H1 (cell line): ENCODE results near the gene SLC6A6. TPM values are rescaled to one million over a fixed set of nuclear protein-coding genes. Genes with fewer than 3 reads are reported as not detected.

ENCODE experiments used
- CTCF ChIA-PET: fragments of 300-600 bp; sonication (Branson Sonifier 250); formaldehyde crosslinking; loops from one replicate; lab custom pipeline; 2021; ENCODE audit not compliant: partially characterized antibody; lab: Charles Lee
- POLR2A ChIA-PET: fragments of 300-600 bp; sonication (Branson Sonifier 250); formaldehyde crosslinking; loops from one replicate; lab custom pipeline; 2021; ENCODE audit warnings: inconsistent platforms; ENCODE audit not compliant: partially characterized antibody; lab: Charles Lee
- DNase-seq, 2 experiments: peaks; one replicate each; pipeline versions ENCODE4 v3.0.0 to v3.0.0-alpha.2; 2010 to 2022; ENCODE audit warnings: low spot score in 2 of 2, low read depth in 1 of 2, mixed read lengths in 1 of 2
- FAIRE-seq: peaks from 2 replicates; lab custom pipeline; 2011; peaks lifted over from hg19 to GRCh38; lab: Jason Lieb, UNC
- H2AFZ ChIP-seq: 2 replicates; pipeline ENCODE4 v1.8.1; 2012; ENCODE audit warnings: low read length, inconsistent platforms
- H2AK5ac ChIP-seq: 2 replicates; pipeline ENCODE4 v1.6.1; 2013; ENCODE audit warnings: low read depth, low read length
- H2BK120ac ChIP-seq: replicated peaks from 2 replicates; pipeline ENCODE3; 2013; ENCODE audit warnings: low read depth, low read length, inconsistent platforms
- H2BK12ac ChIP-seq: 2 replicates; pipeline ENCODE4 v1.6.1; 2013; ENCODE audit warnings: low read depth, low read length
- H2BK15ac ChIP-seq: 2 replicates; pipeline ENCODE4 v1.6.1; 2013; ENCODE audit warnings: low read length
- H2BK20ac ChIP-seq: 2 replicates; pipeline ENCODE4 v1.6.1; 2013; ENCODE audit warnings: low read length
- H2BK5ac ChIP-seq: 2 replicates; pipeline ENCODE4 v1.6.1; 2013; ENCODE audit warnings: low read depth, low read length
- H3K14ac ChIP-seq: 2 replicates; pipeline ENCODE4 v1.6.1; 2013; ENCODE audit warnings: inconsistent platforms; ENCODE audit not compliant: insufficient read length
- H3K18ac ChIP-seq: 2 replicates; pipeline ENCODE4 v1.6.1; 2013; ENCODE audit warnings: low read length; ENCODE audit errors: extremely low read depth
- H3K23ac ChIP-seq: 2 replicates; pipeline ENCODE4 v1.6.1; 2013; ENCODE audit warnings: inconsistent platforms; ENCODE audit not compliant: insufficient read length
- H3K23me2 ChIP-seq: 2 replicates; pipeline ENCODE4 v1.6.1; 2013; ENCODE audit warnings: low read depth, low read length
- H3K27ac ChIP-seq: 2 replicates; pipeline ENCODE4 v1.6.1; 2011; ENCODE audit warnings: low read depth, low read length, inconsistent platforms
- H3K27me3 ChIP-seq, 4 experiments: replicated peaks in 1 of 4; 1 replicate in 1 of 4; 2 replicates in 3 of 4; pipeline versions ENCODE4 v1.6.1 to v1.8.1; 2011 to 2013; ENCODE audit warnings: low read length in 3 of 4, mild to moderate bottlenecking in 3 of 4, inconsistent platforms in 2 of 4, mixed read lengths in 2 of 4, moderate library complexity in 1 of 4; ENCODE audit not compliant: control insufficient read depth in 3 of 4, insufficient read depth in 3 of 4; ENCODE audit errors: extremely low read depth in 1 of 4
- H3K36me3 ChIP-seq, 4 experiments: 2 replicates each; pipeline versions ENCODE4 v1.6.1 to v1.8.1; 2011 to 2013; ENCODE audit warnings: mild to moderate bottlenecking in 4 of 4, low read length in 3 of 4, moderate library complexity in 2 of 4, control low read depth in 1 of 4, inconsistent platforms in 1 of 4; ENCODE audit not compliant: insufficient read depth in 4 of 4, control insufficient read depth in 2 of 4
- H3K4ac ChIP-seq: replicated peaks from 2 replicates; pipeline ENCODE3; 2013; ENCODE audit warnings: low read length, low read depth, mixed read lengths, inconsistent platforms; ENCODE audit not compliant: insufficient read length
- H3K4me1 ChIP-seq, 4 experiments: replicated peaks in 1 of 4; 1 replicate in 1 of 4; 2 replicates in 3 of 4; pipeline versions ENCODE4 v1.6.1 to v1.8.1; 2011 to 2013; ENCODE audit warnings: low read length in 3 of 4, inconsistent platforms in 2 of 4, mixed read lengths in 1 of 4; ENCODE audit not compliant: insufficient read depth in 4 of 4, control insufficient read depth in 3 of 4
- H3K4me2 ChIP-seq, 2 experiments: 2 replicates each; pipeline versions ENCODE4 v1.6.1 to v1.8.1; 2011 to 2013; ENCODE audit warnings: low read depth in 2 of 2, low read length in 2 of 2, control low read depth in 1 of 2, inconsistent platforms in 1 of 2, mild to moderate bottlenecking in 1 of 2; ENCODE audit not compliant: insufficient read depth in 1 of 2
- H3K4me3 ChIP-seq, 4 experiments: fragments of 200-600, 300-600 bp in 1 of 4; sonication (generic), shearing (Covaris generic), sonication (Bioruptor Twin) in 1 of 4; 2 replicates each; pipeline versions ENCODE4 v1.5.1 to v1.8.1; 2011 to 2016; ENCODE audit warnings: low read length in 4 of 4, low read depth in 3 of 4, control low read depth in 2 of 4, inconsistent platforms in 2 of 4, mild to moderate bottlenecking in 2 of 4, mixed read lengths in 1 of 4, moderate library complexity in 1 of 4; ENCODE audit not compliant: insufficient read depth in 2 of 4; ENCODE audit errors: extremely low read depth in 1 of 4
- H3K56ac ChIP-seq: replicated peaks from 2 replicates; pipeline ENCODE3; 2013; ENCODE audit warnings: low read depth, mild to moderate bottlenecking, mixed read lengths, low read length, inconsistent platforms; ENCODE audit not compliant: insufficient read length
- H3K79me1 ChIP-seq: 2 replicates; pipeline ENCODE4 v1.6.1; 2013; ENCODE audit warnings: low read depth, low read length, control low read depth
- H3K79me2 ChIP-seq, 2 experiments: 2 replicates each; pipeline versions ENCODE4 v1.6.1 to v1.8.1; 2012 to 2013; ENCODE audit warnings: low read length in 2 of 2, mild to moderate bottlenecking in 2 of 2, inconsistent platforms in 1 of 2; ENCODE audit not compliant: insufficient read depth in 2 of 2, control insufficient read depth in 1 of 2
- H3K9ac ChIP-seq, 4 experiments: replicated peaks in 1 of 4; 1 replicate in 1 of 4; 2 replicates in 3 of 4; pipeline versions ENCODE4 v1.6.1 to v1.8.1; 2011 to 2013; ENCODE audit warnings: low read depth in 3 of 4, low read length in 3 of 4, control low read depth in 2 of 4, mild to moderate bottlenecking in 2 of 4, moderate library complexity in 2 of 4, inconsistent platforms in 1 of 4; ENCODE audit errors: extremely low read depth in 1 of 4
- H3K9me3 ChIP-seq, 2 experiments: 2 replicates each; pipeline versions ENCODE4 v1.6.1 to v1.8.1; 2012 to 2013; ENCODE audit warnings: mild to moderate bottlenecking in 2 of 2, moderate library complexity in 2 of 2, control low read depth in 1 of 2, inconsistent platforms in 1 of 2, low read depth in 1 of 2, low read length in 1 of 2, mixed read lengths in 1 of 2; ENCODE audit not compliant: insufficient read depth in 2 of 2
- H4K20me1 ChIP-seq, 2 experiments: replicated peaks in 1 of 2; 2 replicates each; pipeline versions ENCODE3 to v1.8.1; 2011 to 2013; ENCODE audit warnings: inconsistent platforms in 2 of 2, low read length in 2 of 2, mild to moderate bottlenecking in 1 of 2; ENCODE audit not compliant: insufficient read depth in 2 of 2, control insufficient read depth in 1 of 2
- H4K5ac ChIP-seq: 2 replicates; pipeline ENCODE4 v1.6.1; 2013; ENCODE audit warnings: low read length, low read depth, mixed read lengths, inconsistent platforms; ENCODE audit not compliant: insufficient read length
- H4K8ac ChIP-seq: 2 replicates; pipeline ENCODE4 v1.8.0; 2013; ENCODE audit warnings: mild to moderate bottlenecking, moderate library complexity, low read length, inconsistent platforms; ENCODE audit not compliant: insufficient read depth; ENCODE audit errors: extremely low read depth
- H4K91ac ChIP-seq: replicated peaks from 2 replicates; pipeline ENCODE3; 2013; ENCODE audit warnings: low read length, mixed read lengths, inconsistent platforms; ENCODE audit not compliant: insufficient read length
- BACH1 ChIP-seq: IDR thresholded peaks from 2 replicates; pipeline ENCODE4 v1.6.1; 2012; ENCODE audit warnings: low read length, improper control_type of control experiment
- POLR2A ChIP-seq, 2 experiments: IDR thresholded peaks; 1 replicate in 1 of 2; 2 replicates in 1 of 2; pipeline ENCODE4 v1.6.1; 2011; ENCODE audit warnings: low read depth in 2 of 2, low read length in 2 of 2, mild to moderate bottlenecking in 2 of 2; ENCODE audit errors: control extremely low read depth in 1 of 2
- POU5F1 ChIP-seq: IDR thresholded peaks from 2 replicates; pipeline ENCODE4 v1.6.1; 2011; ENCODE audit warnings: low read depth, mild to moderate bottlenecking, low read length, moderate library complexity
- SIX5 ChIP-seq: IDR thresholded peaks from 2 replicates; pipeline ENCODE4 v1.6.1; 2011; ENCODE audit warnings: mild to moderate bottlenecking, low read depth, low read length
- SP4 ChIP-seq: IDR thresholded peaks from 2 replicates; pipeline ENCODE4 v1.6.1; 2012; ENCODE audit warnings: low read length, inconsistent platforms
- TAF1 ChIP-seq: IDR thresholded peaks from 2 replicates; pipeline ENCODE4 v1.6.1; 2011; ENCODE audit warnings: mild to moderate bottlenecking, low read depth, low read length
- YY1 ChIP-seq: IDR thresholded peaks from 2 replicates; pipeline ENCODE4 v1.6.1; 2011; ENCODE audit warnings: low read depth, mild to moderate bottlenecking, low read length
- WGBS, 2 experiments: shearing (Covaris generic) in 1 of 2; methylation state at CpG; one replicate each; pipeline versions ENCODE4 v1.1.6 to v1.1.7; 2013 to 2015; ENCODE audit warnings: low lambda C conversion rate in 2 of 2, mixed read lengths in 2 of 2, inconsistent platforms in 1 of 2, low coverage in 1 of 2, missing lambda C conversion rate in 1 of 2; ENCODE audit not compliant: insufficient replicate concordance in 2 of 2, insufficient coverage in 1 of 2, insufficient read length in 1 of 2; ENCODE audit errors: extremely low coverage in 1 of 2, missing lambda C conversion rate in 1 of 2; 5-methylcytosine and 5-hydroxymethylcytosine counted together
- polyA plus RNA-seq, 7 experiments: library from polyadenylated mRNA; depleted of rRNA in 3 of 7; stranded (reverse) in 5 of 7; unstranded in 2 of 7; fragments of >200 nt in 5 of 7; fragments of 200-250 nt in 2 of 7; gene quantifications; 1 replicate in 5 of 7; 2 replicates in 1 of 7; 4 replicates in 1 of 7; pipeline versions ENCODE4 v1.2.1 to v1.2.3, GENCODE V29; 2011 to 2013; ENCODE audit warnings: missing spikeins in 2 of 7, mixed read lengths in 2 of 7
- total RNA-seq: library from RNA; stranded (reverse); fragmentation: NEBNext Ultra II Directional; extraction: Animal tissue kit (Norgen Biotek cat#: 25700); gene quantifications from 2 replicates; pipeline ENCODE4 v1.2.1, GENCODE V29; 2021

SLC6A6 gene
- total and polyA plus RNA-seq, 2 of the 8 experiments (the other 6 are each of a cell fraction or from before 2014, with no cell fraction given), result 66.2 to 144 TPM

GRCh38 chr3:14506626-14507304 lies 104.4 kb downstream of the SLC6A6 start:
- Histone ChIP-seq H4K5ac (no peak overlapping the region), H3K36me3 (no peaks in the 10 kb centered on the region), H2BK120ac (no peak overlapping the region), H2AFZ (no peak overlapping the region), H3K56ac (no peak overlapping the region), H4K91ac (no peak overlapping the region), H3K4me3 (no peak overlapping the region), H3K79me1 (no peaks in the 10 kb centered on the region), H2BK15ac (no peak overlapping the region), H4K20me1 (no peaks in the 10 kb centered on the region), H2BK12ac (no peak overlapping the region), H3K9ac (no peak overlapping the region), H3K79me2 (no peaks in the 10 kb centered on the region), H3K27ac (no peak overlapping the region), H2BK20ac (no peak overlapping the region), H3K4me2 (no peak overlapping the region), H2BK5ac (no peak overlapping the region), H3K9me3 (peaks cover 6 to 9% of the 10 kb centered on the region in 2 experiments; a peak in 3 of 4 replicates), H3K4me1 (peaks cover 0 to 6% (median 3%) of the 10 kb centered on the region in 4 experiments; a peak in 4 of 7 replicates), H4K8ac (no peak overlapping the region), H3K23ac (no peak overlapping the region), H3K23me2 (no peaks in the 10 kb centered on the region), H3K14ac (no peak overlapping the region), H2AK5ac (no peak overlapping the region), H3K27me3 (no peaks in the 10 kb centered on the region), H3K4ac (no peak overlapping the region), H3K18ac (no peak overlapping the region)
- no peak for DNase-seq
- TF ChIP-seq TAF1 (no peak), BACH1 (no peak), POLR2A (IDR thresholded peaks at IDR 0.05; ENCODE audit: control extremely low read depth in 1 of 2, low read depth in 2 of 2, low read length in 2 of 2) (no peak), YY1 (no peak), POU5F1 (no peak), SP4 (no peak), SIX5 (no peak)
- WGBS, 2 experiments, result 90% methylated on average over 15 of the region's 15 CpGs; no CpG with 5 or more reads in 1 of the 2 experiments
- CTCF ChIA-PET, result interaction anchor here (0.8 to 11.6 kb wide), 11 partner anchors 10 to 245 kb away, joined by 3 to 280 read pairs (median 3); no protein-coding TSS in a partner anchor
- no peak for FAIRE-seq
- POLR2A ChIA-PET, result interaction anchor here (0.6 kb wide), 1 partner anchor 644 kb away, joined by 3 read pairs; no protein-coding TSS in a partner anchor
